ENCODE measurements around the gene ERI3.

The ERI3 gene

GRCh38 chr1:44348061-44348485 lies 7.0 kb downstream of the ERI3 start:
- no peak for DNase-seq

DNA sequence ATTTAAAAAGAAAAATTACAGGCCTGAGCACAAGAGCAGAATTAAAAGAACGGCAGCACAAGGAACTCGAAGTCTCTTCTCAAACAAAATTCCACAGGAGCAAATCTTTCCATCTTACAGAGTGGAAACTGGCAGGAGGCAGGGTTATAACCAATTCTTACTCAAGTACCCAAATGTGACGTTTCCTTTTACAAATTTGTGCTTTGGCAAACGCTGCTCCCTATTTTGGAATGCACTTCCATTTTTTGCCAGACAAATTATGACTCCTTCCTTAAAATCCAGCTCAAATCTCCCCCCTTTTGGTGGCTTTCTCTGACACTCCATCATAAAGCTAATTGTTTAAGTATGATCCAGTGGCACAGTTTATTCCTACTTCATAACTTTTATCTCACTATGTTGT lies 7.8 kb downstream of the ERI3 start:
- DNase-seq: no peak

DNA sequence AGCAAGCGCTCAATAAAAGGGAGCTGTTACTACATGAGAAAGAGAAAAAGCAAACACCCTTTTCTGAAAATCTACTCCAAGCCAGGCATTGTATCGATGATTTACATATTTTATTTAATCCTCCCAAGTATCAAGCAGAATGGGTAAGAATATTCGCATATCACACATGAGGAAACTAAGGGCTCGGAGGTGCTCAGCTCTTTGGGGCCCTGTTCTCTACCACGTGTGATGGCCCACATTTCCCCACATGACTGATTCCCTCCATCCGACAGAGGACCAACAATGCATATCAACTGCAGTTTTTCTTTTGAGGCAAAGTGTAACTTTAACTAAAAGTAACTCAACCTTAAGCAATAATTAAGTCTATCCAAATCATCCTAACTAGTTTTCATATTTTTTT lies 8.2 kb downstream of the ERI3 start:
- no peak for DNase-seq

DNA sequence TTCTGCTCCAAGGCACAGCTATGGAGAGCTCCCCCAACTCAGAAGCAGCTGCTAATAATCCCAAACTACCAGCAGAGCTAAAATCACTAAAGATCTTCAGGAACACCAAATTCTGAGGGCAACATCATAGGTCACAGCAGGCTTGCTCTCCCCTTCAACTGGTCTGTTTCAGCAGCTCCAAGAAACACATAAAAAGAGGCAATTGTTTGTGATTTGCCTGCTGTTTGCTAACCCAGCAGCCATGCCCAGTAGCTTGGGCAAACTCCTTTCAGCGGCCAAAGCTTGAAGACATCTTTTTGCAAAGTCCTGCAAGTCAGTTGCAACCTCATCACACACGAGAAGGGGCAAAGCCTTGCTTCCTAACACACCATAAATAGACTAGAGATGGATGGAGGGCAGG lies 8.9 kb downstream of the ERI3 start:
- no peak for DNase-seq

DNA sequence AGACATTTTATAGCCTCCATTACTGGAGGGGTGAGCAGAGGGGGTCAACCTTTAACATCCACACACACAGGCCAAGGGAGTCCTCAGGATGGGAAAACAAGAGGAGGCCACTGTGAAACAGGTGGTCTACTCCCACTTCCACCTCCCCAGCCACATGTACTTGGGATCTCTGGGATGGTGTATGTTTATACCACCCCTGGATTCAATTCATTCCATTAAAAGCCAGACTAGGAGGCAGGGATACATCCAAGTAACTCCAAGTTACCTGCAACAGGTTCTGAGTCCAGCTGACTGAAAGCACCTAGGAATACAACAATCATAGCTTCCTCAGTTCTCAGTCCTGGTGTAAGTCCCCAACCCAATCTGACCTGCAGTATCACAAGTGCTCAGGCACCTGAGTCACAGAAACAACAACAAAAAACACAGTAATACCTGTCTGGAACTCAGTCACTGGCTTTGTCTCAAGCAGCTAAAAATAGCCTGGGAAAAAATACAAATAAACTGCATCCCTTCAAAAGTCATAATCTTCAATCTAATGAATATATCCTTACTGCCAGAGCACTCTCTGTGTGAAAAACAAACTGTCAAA lies 9.8 kb downstream of the ERI3 start:
- no peak for DNase-seq

- no peak for DNase-seq
These were observed 15.3 kb downstream of the ERI3 start for GRCh38 chr1:44339731-44340130.

DNA sequence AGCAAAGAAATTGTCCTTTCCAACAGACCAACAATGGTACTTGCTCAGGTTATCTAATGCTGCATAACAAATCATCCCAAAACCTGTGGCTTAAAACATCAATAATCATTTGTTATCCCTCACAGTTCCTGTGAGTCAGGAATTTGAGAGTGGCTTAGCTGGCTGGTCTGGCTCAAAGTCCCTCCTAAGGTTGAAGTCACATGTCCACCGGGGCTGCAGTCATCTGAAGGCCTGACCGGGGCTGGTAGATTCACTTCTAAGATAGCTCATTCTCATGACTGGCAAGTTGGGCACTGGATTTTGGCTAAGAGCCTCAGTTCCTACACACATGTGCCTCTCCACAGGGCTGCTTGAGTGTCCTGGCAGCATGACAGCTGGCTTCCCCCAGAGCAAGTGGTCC lies 16.9 kb downstream of the ERI3 start:
- no peak for DNase-seq

GRCh38 chr1:44336668-44337067 lies 18.4 kb downstream of the ERI3 start:
- no peak for DNase-seq

- no peak for DNase-seq
These were observed 20.1 kb downstream of the ERI3 start for GRCh38 chr1:44334968-44335367.

DNA sequence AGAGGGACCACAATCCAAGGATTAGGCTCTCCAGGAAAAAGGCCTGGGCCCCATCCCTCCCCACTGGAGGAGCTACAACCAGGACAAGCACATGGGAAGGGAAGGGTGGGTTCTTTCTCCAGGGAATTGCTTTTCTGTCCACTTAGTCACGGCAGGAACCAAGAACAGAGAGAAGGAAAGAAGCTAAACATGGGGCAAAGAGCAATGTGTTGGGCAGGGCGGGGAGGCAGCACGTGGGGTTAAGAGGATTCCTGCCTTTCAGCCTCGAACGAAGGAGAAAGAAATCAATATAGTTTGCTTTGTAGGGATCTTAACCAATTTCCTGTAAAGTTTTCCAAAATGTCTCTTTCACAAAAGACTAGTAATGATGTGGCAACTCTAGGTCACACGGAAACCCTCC lies 21.7 kb downstream of the ERI3 start:
- DNase-seq: no peak

GRCh38 chr1:44332505-44332904 lies 22.6 kb downstream of the ERI3 start:
- no peak for DNase-seq

GRCh38 chr1:44330935-44331334 lies 24.1 kb downstream of the ERI3 start:
- no peak for DNase-seq

- no peak for DNase-seq
These were observed 26.2 kb downstream of the ERI3 start for GRCh38 chr1:44328671-44329416.

- DNase-seq: no peak
These were observed 27.2 kb downstream of the ERI3 start for GRCh38 chr1:44327679-44328491.

- no peak for DNase-seq
These were observed 28.1 kb downstream of the ERI3 start for GRCh38 chr1:44326821-44327465.

DNA sequence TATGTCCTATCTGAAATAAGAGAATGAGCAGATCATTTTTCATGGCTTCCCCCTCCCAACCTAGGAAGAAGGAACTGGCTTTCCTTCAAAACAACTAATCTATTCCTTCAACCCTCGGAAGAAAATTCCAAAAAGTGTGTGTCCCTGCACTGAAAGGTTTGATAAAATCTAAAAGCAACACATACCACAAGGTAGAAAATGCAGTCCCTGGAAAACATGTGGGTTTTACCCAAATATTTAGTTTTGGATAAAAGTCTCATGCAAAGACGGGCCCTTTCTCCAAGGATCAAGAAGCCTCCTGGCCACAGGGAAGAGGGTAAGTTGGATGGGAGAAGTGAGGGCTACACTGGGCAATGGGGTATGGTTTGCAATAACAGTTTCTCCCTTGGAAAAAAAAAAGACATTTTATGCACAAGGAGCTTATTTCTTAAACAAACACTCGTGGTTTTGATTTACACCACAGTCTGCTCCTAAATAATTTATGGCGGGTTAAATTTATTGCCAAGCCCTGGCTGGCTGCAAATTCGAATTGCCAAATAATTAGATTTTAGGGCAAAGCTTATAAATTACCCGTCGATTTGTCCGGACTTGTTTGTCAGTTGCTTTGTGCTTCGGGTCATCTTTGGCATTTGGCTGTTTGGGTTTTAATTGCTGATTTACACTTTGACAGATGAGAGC lies 28.9 kb downstream of the ERI3 start:
- DNase-seq: no peak

GRCh38 chr1:44323947-44324346 lies 31.1 kb downstream of the ERI3 start:
- DNase-seq: no peak

GRCh38 chr1:44322367-44322766 lies 32.7 kb downstream of the ERI3 start:
- DNase-seq: no peak

DNA sequence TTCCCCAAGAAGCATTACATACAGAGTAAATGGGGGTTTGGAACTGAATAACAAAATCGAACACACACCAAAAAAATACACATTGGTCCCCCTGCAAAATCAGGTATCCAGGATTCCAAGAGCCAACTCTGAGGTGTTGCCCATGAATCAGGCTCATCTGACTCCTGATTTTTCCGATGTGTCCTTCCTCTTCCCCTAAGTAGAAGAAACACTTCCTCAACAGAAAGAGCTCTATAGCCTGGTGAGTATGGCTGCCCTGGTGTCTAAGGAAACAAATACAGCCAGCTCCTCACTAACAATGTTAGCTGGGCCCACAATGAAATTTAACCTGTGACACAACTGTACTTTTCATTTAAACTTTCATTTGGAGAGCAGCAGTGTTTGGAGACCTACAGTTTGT lies 33.6 kb downstream of the ERI3 start:
- no peak for DNase-seq

DNA sequence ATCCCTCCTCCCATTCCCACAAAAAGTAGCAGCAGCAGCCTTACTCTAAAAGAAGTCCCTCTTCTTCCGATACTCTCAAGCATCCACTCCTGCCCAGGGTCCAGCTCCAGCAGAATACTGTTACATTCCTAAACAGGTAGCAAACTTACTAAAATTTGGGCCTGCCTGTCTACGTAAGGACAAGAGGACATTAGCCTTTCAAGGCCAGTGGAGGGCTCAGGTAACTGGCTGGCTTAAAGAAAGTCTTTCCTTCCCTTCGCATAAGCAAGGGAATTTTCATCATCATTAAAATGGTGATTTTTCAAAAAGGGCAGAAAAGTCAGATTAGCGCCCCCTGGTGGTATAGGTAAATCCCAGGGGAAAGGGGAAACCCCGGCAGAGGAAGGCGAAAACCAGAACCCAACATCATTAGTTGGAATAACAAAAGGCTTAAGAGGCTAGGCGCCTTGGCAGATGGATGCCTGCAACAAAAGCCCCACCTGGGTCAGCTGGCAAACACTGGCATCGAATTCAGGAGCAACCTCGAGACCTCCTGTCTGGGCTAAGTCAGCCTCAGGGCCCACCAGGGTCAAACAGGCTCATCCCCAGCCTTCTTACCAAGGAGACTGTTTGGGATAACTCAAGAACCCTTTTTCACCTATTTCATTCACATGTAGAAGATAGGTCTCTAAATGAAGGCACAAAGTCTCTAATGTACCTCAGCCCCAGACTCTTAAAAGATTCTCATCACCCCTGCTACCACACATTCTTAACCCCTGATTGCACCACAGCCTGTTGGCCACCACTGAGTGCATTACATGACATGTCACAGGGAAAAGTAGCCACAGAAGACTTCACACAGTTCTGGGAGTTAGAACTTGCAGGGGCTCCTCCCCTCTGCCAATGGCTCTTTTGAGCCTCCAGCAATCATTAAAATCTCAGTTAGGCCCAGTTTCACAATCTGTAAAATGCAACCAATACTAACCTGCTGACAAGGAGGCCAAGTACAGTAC lies 36.7 kb downstream of the ERI3 start:
- DNase-seq: peak in 3 of 5 donors; percentile 29 to 38 (median 31)

DNA sequence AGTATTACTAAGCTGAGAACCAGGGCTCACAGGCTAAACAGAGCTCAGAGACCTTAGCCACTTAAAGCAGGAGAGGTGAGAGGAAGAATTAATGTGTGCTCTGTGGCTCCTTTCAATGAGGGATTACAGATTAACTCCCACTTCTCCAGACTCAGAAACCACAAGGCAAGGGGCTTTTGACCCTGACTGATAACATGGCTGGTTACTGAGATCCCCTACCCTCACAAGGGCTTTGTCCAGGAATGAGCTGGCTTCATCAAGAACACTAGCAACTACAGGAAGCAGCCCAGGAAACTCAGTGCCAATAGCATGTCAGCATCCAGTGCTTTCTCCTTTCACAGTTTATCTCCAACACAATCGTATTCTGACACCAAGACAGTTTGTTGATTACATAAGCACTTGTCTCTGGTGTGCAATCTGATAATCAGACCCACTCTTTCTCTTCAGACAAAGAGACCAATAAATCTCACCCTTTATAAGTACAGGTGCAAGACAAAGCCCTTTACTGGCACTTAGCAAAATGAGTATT lies 38.8 kb downstream of the ERI3 start:
- peak in 1 of 5 donors; percentile 45 for DNase-seq
